Neural cell (in vitro differentiated cells): ENCODE measurements around the gene ASB1. TPM values are rescaled to one million over a fixed set of nuclear protein-coding genes. Genes with fewer than 3 reads are reported as not detected.

ENCODE experiments used
- H2AFZ ChIP-seq: fragments of 200-600, 300-800 bp; sonication (generic), shearing (Covaris generic); 2 replicates; pipeline ENCODE4 v1.6.0; 2014; ENCODE audit warnings: low read depth, mild to moderate bottlenecking, antibody characterized with exemption, low read length, moderate library complexity
- H3F3A ChIP-seq: fragments of 200-600 bp; shearing (Covaris generic); 2 replicates; pipeline ENCODE4 v1.6.1; 2016; ENCODE audit warnings: mild to moderate bottlenecking, moderate library complexity, mixed read lengths, antibody characterized with exemption, low read length; ENCODE audit not compliant: insufficient read depth, poor library complexity, severe bottlenecking
- H3K27ac ChIP-seq: fragments of 200-600, 300-800 bp; sonication (generic), shearing (Covaris generic); 2 replicates; pipeline ENCODE4 v1.5.1; 2014; ENCODE audit warnings: mild to moderate bottlenecking, low read length, moderate library complexity
- H3K27me3 ChIP-seq: fragments of 300-800, 200-600 bp; sonication (generic), shearing (Covaris generic); 2 replicates; pipeline ENCODE4 v1.6.0; 2014; ENCODE audit warnings: mild to moderate bottlenecking, low read depth, low read length, moderate library complexity; ENCODE audit not compliant: insufficient read depth
- H3K36me3 ChIP-seq: fragments of 300-800, 200-600 bp; sonication (generic), shearing (Covaris generic); 2 replicates; pipeline ENCODE4 v1.5.1; 2014; ENCODE audit warnings: mild to moderate bottlenecking, antibody characterized with exemption, low read length, moderate library complexity; ENCODE audit not compliant: insufficient read depth
- H3K4me2 ChIP-seq: fragments of 300-800, 200-600 bp; sonication (generic), shearing (Covaris generic); 2 replicates; pipeline ENCODE4 v1.6.0; 2014; ENCODE audit warnings: mild to moderate bottlenecking, low read length
- H3K4me3 ChIP-seq: fragments of 300-800, 200-600 bp; sonication (generic), shearing (Covaris generic); 2 replicates; pipeline ENCODE4 v1.5.1; 2014; ENCODE audit warnings: mild to moderate bottlenecking, low read length, moderate library complexity
- H3K79me2 ChIP-seq: fragments of 200-600 bp; shearing (Covaris generic); replicated peaks from 2 replicates; pipeline ENCODE4 v1.6.0; 2014; ENCODE audit warnings: mild to moderate bottlenecking, low read length, moderate library complexity; ENCODE audit not compliant: insufficient read depth
- H3K9ac ChIP-seq: fragments of 300-800, 200-600 bp; sonication (generic), shearing (Covaris generic); 2 replicates; pipeline ENCODE4 v1.6.1; 2016; ENCODE audit warnings: mild to moderate bottlenecking, low read length, mixed read lengths
- H3K9me2 ChIP-seq: fragments of 200-600 bp; shearing (Covaris generic); 2 replicates; pipeline ENCODE4 v1.6.1; 2016; ENCODE audit warnings: mild to moderate bottlenecking, low read length, mixed read lengths; ENCODE audit not compliant: insufficient read depth
- H3K9me3 ChIP-seq: fragments of 200-600, 300-800 bp; sonication (generic), shearing (Covaris generic); 2 replicates; pipeline ENCODE4 v1.6.1; 2016; ENCODE audit warnings: mild to moderate bottlenecking, mixed run types, low read length, moderate library complexity, mixed read lengths
- H4K20me1 ChIP-seq: fragments of 200-600 bp; shearing (Covaris generic); 2 replicates; pipeline ENCODE4 v1.6.1; 2016; ENCODE audit warnings: mild to moderate bottlenecking, mixed run types; ENCODE audit not compliant: insufficient read depth
- EP300 ChIP-seq: fragments of 450-650 bp; conservative IDR thresholded peaks from 2 replicates; pipeline ENCODE4 v1.6.1; 2014; ENCODE audit warnings: antibody characterized with exemption, mild to moderate bottlenecking, moderate library complexity; ENCODE audit not compliant: poor library complexity, severe bottlenecking
- MXI1 ChIP-seq: fragments of 450-650 bp; conservative IDR thresholded peaks from 2 replicates; pipeline ENCODE4 v1.6.1; 2014; ENCODE audit warnings: antibody characterized with exemption, mild to moderate bottlenecking; ENCODE audit not compliant: poor library complexity, severe bottlenecking
- POLR2AphosphoS5 ChIP-seq: IDR thresholded peaks from 2 replicates; pipeline ENCODE4 v1.6.1; 2012
- RAD21 ChIP-seq: fragments of 450-650 bp; conservative IDR thresholded peaks from 2 replicates; pipeline ENCODE4 v1.6.1; 2014; ENCODE audit warnings: antibody characterized with exemption, mild to moderate bottlenecking, moderate library complexity
- SMC3 ChIP-seq: fragments of 450-650 bp; conservative IDR thresholded peaks from 2 replicates; pipeline ENCODE4 v1.6.1; 2014; ENCODE audit warnings: antibody characterized with exemption, mild to moderate bottlenecking, moderate library complexity; ENCODE audit not compliant: poor library complexity
- TAF1 ChIP-seq: IDR thresholded peaks from 2 replicates; pipeline ENCODE4 v1.6.1; 2012; ENCODE audit warnings: low read depth
- polyA minus RNA-seq: library from RNA; depleted of rRNA, polyadenylated mRNA; stranded (reverse); fragments of >200 nt; gene quantifications from 2 replicates; pipeline ENCODE4 v1.2.3, GENCODE V29; 2014
- polyA plus RNA-seq: library from polyadenylated mRNA; depleted of rRNA; stranded (reverse); fragments of >200 nt; gene quantifications from 2 replicates; pipeline ENCODE4 v1.2.3, GENCODE V29; 2014
- TF ChIP-seq, protein P1 (sequence below): IDR thresholded peaks from 2 replicates; pipeline ENCODE4 v1.6.1; 2012; ENCODE audit warnings: borderline replicate concordance
- TF ChIP-seq, protein P2 (sequence below): fragments of 450-650 bp; IDR thresholded peaks from 2 replicates; pipeline ENCODE4 v1.5.1; 2014; ENCODE audit warnings: antibody characterized with exemption, mild to moderate bottlenecking, moderate library complexity; ENCODE audit not compliant: poor library complexity, severe bottlenecking

ASB1 gene, protein sequence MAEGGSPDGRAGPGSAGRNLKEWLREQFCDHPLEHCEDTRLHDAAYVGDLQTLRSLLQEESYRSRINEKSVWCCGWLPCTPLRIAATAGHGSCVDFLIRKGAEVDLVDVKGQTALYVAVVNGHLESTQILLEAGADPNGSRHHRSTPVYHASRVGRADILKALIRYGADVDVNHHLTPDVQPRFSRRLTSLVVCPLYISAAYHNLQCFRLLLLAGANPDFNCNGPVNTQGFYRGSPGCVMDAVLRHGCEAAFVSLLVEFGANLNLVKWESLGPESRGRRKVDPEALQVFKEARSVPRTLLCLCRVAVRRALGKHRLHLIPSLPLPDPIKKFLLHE
- polyA plus RNA-seq (13.7 and 18.7 TPM in 2 replicates), polyA minus RNA-seq (22.2 and 23.4 TPM in 2 replicates)

DNA sequence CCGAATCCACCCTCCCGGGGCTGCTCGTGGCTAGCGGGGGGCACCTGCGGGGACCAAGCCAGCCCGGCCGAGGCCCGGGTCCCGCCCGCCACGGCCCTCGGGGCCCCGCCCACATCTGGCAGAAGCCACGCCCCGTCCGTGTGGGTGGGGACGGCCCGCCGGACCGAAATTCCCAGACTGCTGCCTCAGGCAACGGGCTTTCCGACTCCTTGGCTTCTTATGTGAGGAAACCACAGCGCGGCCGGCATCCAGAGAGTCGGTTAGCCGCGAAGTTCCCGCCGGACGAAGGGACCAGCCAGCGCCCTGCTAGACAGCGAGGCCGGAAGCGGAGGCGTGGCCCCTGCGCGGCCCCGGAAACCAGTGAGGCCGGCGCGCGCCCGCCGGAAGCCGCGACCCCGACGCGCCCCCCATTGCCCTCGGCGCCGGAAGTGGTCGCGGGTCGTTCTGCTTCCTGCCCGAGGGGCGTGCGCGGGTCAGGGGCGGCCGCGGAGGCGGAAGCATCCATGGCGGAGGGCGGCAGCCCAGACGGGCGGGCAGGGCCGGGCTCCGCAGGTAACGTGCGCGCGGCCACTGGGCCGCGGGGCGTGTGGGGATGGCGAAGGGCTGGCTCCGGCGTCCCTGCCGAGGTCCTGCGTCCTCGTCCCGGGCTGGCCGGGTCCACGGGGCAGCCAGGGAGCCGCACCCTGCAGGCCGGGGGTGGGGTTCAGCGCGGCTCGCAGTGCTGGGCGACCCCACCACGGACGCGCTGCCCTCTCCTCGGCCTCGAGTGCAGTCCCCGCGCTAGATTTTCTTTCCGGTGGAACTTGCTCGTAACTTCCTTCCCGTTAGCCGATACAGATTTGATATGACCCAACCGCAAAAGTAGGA is at the start of gene ASB1:
Gene ASB1, plus strand, starts transcription at position 360 of the 867 bp plus-strand sequence. Its CDS starts 144 bp downstream, at position 504.
- Histone ChIP-seq H3K9me3 (no peaks in the 10 kb centered on the region), H3K36me3 (peaks cover 6% of the 10 kb centered on the region), H3K9me2 (no peaks in the 10 kb centered on the region), H3K27me3 (no peaks in the 10 kb centered on the region), H3K27ac (peak within 1 kb of the TSS; percentile 88), H3K4me3 (peak within 1 kb of the TSS; percentile 92), H3K79me2 (peaks cover 37% of the 10 kb centered on the region), H3K9ac (peak within 1 kb of the TSS; percentile 85), H3K4me2 (peak within 1 kb of the TSS; percentile 86), H4K20me1 (no peaks in the 10 kb centered on the region), H3F3A (no peaks in the 10 kb centered on the region), H2AFZ (peak within 1 kb of the TSS; percentile 65)
- TF ChIP-seq TAF1 (peak; percentile 24), RAD21 (no peak), POLR2AphosphoS5 (peak; percentile 89), MXI1 (peak; percentile 91), EP300 (peak; percentile 34)
- TF ChIP-seq, protein P1, sequence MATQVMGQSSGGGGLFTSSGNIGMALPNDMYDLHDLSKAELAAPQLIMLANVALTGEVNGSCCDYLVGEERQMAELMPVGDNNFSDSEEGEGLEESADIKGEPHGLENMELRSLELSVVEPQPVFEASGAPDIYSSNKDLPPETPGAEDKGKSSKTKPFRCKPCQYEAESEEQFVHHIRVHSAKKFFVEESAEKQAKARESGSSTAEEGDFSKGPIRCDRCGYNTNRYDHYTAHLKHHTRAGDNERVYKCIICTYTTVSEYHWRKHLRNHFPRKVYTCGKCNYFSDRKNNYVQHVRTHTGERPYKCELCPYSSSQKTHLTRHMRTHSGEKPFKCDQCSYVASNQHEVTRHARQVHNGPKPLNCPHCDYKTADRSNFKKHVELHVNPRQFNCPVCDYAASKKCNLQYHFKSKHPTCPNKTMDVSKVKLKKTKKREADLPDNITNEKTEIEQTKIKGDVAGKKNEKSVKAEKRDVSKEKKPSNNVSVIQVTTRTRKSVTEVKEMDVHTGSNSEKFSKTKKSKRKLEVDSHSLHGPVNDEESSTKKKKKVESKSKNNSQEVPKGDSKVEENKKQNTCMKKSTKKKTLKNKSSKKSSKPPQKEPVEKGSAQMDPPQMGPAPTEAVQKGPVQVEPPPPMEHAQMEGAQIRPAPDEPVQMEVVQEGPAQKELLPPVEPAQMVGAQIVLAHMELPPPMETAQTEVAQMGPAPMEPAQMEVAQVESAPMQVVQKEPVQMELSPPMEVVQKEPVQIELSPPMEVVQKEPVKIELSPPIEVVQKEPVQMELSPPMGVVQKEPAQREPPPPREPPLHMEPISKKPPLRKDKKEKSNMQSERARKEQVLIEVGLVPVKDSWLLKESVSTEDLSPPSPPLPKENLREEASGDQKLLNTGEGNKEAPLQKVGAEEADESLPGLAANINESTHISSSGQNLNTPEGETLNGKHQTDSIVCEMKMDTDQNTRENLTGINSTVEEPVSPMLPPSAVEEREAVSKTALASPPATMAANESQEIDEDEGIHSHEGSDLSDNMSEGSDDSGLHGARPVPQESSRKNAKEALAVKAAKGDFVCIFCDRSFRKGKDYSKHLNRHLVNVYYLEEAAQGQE: peak; percentile 57
- TF ChIP-seq, protein P2, sequence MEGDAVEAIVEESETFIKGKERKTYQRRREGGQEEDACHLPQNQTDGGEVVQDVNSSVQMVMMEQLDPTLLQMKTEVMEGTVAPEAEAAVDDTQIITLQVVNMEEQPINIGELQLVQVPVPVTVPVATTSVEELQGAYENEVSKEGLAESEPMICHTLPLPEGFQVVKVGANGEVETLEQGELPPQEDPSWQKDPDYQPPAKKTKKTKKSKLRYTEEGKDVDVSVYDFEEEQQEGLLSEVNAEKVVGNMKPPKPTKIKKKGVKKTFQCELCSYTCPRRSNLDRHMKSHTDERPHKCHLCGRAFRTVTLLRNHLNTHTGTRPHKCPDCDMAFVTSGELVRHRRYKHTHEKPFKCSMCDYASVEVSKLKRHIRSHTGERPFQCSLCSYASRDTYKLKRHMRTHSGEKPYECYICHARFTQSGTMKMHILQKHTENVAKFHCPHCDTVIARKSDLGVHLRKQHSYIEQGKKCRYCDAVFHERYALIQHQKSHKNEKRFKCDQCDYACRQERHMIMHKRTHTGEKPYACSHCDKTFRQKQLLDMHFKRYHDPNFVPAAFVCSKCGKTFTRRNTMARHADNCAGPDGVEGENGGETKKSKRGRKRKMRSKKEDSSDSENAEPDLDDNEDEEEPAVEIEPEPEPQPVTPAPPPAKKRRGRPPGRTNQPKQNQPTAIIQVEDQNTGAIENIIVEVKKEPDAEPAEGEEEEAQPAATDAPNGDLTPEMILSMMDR: no peak

DNA sequence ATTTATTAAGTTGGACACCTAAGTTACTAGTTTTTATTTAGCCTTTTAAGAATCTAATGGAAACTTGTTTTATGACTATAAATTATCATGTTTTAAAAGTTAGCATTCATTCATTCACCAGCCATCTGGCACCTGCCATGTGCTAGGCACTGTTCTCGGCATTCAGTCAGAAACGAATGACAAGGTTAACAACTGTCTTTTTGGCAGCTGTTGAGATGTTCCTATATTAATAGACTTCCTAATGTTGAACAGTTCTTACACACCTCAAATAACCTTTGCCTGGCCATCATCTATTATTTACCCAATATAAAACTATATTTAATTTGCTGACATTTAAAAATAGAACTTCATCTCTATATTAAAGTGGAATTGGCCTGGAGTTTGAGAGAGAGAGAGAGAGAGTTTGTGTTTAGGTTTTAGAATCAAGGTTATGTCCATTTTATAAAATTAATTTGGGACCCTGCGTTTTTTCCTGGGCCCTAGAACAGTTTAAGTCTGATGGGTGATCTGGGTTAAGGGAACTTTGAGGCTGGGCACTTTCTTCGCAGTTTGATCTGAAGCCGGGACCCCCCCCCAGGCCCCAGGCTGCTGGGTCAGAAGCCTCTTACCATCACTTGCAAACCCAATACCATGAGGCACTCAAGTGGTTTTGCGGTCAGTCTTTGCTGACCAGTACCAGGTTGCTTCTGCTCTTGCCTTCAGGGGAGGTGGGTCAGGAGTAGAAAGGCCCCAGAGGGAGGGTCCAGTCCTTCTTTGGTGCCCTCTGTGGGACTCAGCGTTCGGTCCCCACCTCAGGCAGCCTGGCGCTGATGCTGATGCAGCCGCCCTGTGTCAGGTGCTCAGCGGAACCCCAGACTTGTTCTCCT is 48.3 kb upstream of the ASB1 start:
- Histone ChIP-seq H3K9me3 (no peaks in the 10 kb centered on the region), H3K4me2 (no peak overlapping the region), H2AFZ (no peak overlapping the region), H3K27ac (no peak overlapping the region), H3K4me3 (no peak overlapping the region), H3K27me3 (no peaks in the 10 kb centered on the region), H3K9ac (no peak overlapping the region), H4K20me1 (no peaks in the 10 kb centered on the region), H3F3A (no peaks in the 10 kb centered on the region), H3K79me2 (no peaks in the 10 kb centered on the region), H3K9me2 (no peaks in the 10 kb centered on the region), H3K36me3 (no peaks in the 10 kb centered on the region)
- no peak for TF ChIP-seq MXI1
- no peak for TF ChIP-seq SMC3
- TF ChIP-seq TAF1: no peak
- TF ChIP-seq EP300: no peak
- no peak for TF ChIP-seq RAD21
